Measurements from ENCODE around the gene ENAH. TPM values are rescaled to one million over a fixed set of nuclear protein-coding genes. Genes with fewer than 3 reads are reported as not detected.

Gene ENAH
- total RNA-seq, 1 experiment from 2014 or later = 103 TPM

DNA sequence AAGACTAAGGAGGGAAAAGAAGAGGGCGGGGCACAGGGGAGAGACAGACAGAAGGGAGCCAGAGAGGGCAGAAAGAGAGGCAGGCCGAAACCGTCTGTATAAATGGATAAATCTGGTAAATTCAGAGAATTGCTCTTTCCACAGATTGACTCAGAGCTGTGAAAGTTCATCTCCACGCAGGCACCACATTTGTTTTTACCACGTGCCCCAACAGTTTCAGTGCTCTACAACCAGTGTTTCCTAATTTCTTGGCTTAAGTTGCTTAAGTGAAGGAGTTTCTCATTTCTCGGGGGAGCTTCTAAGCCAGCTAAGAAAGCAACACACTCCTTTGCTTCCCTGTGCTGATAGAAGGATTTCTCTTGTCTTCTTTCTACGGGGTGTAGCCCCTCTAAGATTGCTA, 87.1 kb downstream of the ENAH start:
- TSS peak; percentile 17 for BruUV-seq (replicated peaks)
- intact Hi-C loops (cut with micrococcal nuclease; ENCODE audit: unreplicated experiment) = no loop called here
- TF ChIP-seq CTCF (IDR thresholded peaks at IDR 0.05; ENCODE audit: unreplicated experiment) = no peak
- H3K4me3 Mint-ChIP-seq (ENCODE audit: low read depth, unreplicated experiment) = no peak overlapping the region
- no peak overlapping the region for H3K27ac Mint-ChIP-seq (ENCODE audit: unreplicated experiment)
- no peak for DNase-seq
- no peaks in the 10 kb centered on the region for H3K9me3 Mint-ChIP-seq (ENCODE audit: low read depth, unreplicated experiment)
- no peaks in the 10 kb centered on the region for H3K27me3 Mint-ChIP-seq (ENCODE audit: unreplicated experiment)
- no peaks in the 10 kb centered on the region for H3K4me1 Mint-ChIP-seq (ENCODE audit: low read depth, unreplicated experiment)
- no peaks in the 10 kb centered on the region for H3K36me3 Mint-ChIP-seq (ENCODE audit: insufficient read depth, unreplicated experiment)
- CTCF ChIA-PET = interaction anchor here (1.2 kb wide), 1 partner anchor 212 kb away, joined by 3 read pairs; the partner anchor contains the start of gene SRP9

DNA sequence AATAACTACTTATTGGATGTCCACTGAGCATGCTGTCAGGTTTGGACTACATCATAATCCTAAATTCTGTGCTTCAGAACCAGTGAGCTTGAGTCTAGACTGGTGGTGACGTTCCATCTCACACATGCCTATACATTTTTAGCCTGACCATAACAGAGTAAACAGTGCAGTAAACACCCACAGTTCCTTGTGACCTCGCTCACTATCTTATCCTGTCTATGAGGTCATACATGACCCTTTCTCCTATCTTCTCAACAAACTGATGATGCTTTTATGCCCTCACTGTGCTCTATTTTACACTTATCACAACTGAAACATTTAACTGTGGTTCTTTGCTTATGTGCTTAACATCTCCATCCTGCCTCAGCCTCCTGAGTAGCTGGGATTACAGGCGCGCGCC, 91.2 kb downstream of the ENAH start:
- CTCF ChIA-PET = no interaction called here
- Mint-ChIP-seq H3K36me3 (ENCODE audit: insufficient read depth, unreplicated experiment) (peaks cover 4% of the 10 kb centered on the region), H3K4me1 (ENCODE audit: low read depth, unreplicated experiment) (no peaks in the 10 kb centered on the region), H3K9me3 (ENCODE audit: low read depth, unreplicated experiment) (peaks cover 3% of the 10 kb centered on the region), H3K27me3 (ENCODE audit: unreplicated experiment) (no peaks in the 10 kb centered on the region), H3K4me3 (ENCODE audit: low read depth, unreplicated experiment) (no peak overlapping the region), H3K27ac (ENCODE audit: unreplicated experiment) (no peak overlapping the region)
- BruUV-seq (replicated peaks) = no TSS peak
- no peak for DNase-seq
- no peak for TF ChIP-seq CTCF (IDR thresholded peaks at IDR 0.05; ENCODE audit: unreplicated experiment)
- intact Hi-C loops (cut with micrococcal nuclease; ENCODE audit: unreplicated experiment) = no loop called here

DNA sequence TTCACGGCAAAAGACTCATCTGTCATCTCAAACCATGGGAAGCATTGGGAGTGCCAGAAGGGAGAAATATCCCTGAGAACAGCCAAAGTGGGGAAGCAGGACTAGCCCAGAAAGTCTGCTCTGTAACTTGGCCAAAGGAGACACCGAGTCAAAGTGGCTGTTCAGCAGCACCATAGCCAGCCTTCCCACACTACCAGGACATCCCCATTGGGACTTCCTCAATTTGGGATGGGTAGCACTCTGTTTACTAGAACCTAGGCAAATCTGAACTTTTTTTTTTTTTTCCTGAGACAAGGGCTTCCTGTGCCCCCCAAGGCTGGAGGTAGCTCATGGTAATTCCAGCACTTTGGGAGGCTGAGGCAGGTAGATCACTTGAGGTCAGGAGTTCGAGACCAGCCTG, 93.0 kb downstream of the ENAH start:
- Mint-ChIP-seq H3K4me3 (ENCODE audit: low read depth, unreplicated experiment) (no peak overlapping the region), H3K9me3 (ENCODE audit: low read depth, unreplicated experiment) (peaks cover 3% of the 10 kb centered on the region), H3K36me3 (ENCODE audit: insufficient read depth, unreplicated experiment) (peaks cover 9% of the 10 kb centered on the region), H3K27me3 (ENCODE audit: unreplicated experiment) (no peaks in the 10 kb centered on the region), H3K4me1 (ENCODE audit: low read depth, unreplicated experiment) (no peaks in the 10 kb centered on the region), H3K27ac (ENCODE audit: unreplicated experiment) (no peak overlapping the region)
- CTCF ChIA-PET = no interaction called here
- no TSS peak for BruUV-seq (replicated peaks)
- no peak for TF ChIP-seq CTCF (IDR thresholded peaks at IDR 0.05; ENCODE audit: unreplicated experiment)
- DNase-seq = no peak
- intact Hi-C loops (cut with micrococcal nuclease; ENCODE audit: unreplicated experiment) = no loop called here

DNA sequence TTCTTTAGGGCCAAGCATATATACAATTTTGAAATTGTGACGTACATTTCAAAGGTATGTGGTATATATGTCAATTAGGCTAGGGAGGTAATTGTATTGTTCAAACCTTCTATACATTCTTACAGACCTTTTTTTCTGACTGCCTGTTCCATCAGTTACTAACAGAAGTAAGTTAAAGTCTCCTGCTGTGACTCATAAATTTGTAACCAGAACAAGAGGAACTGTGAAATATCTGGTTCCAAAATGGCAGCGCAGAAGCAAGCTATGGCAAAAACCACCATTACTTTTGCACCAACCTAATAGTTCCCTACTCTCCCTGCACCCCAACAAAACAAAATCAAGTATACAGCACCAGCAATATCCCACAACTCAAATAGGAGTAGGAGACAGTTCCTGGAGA, 93.6 kb downstream of the ENAH start:
- peaks cover 3% of the 10 kb centered on the region for H3K9me3 Mint-ChIP-seq (ENCODE audit: low read depth, unreplicated experiment)
- BruUV-seq (replicated peaks) = no TSS peak
- H3K27me3 Mint-ChIP-seq (ENCODE audit: unreplicated experiment) = no peaks in the 10 kb centered on the region
- intact Hi-C loops (cut with micrococcal nuclease; ENCODE audit: unreplicated experiment) = no loop called here
- CTCF ChIA-PET = no interaction called here
- TF ChIP-seq CTCF (IDR thresholded peaks at IDR 0.05; ENCODE audit: unreplicated experiment) = no peak
- DNase-seq = no peak
- no peak overlapping the region for H3K4me3 Mint-ChIP-seq (ENCODE audit: low read depth, unreplicated experiment)
- H3K4me1 Mint-ChIP-seq (ENCODE audit: low read depth, unreplicated experiment) = no peaks in the 10 kb centered on the region
- peaks cover 9% of the 10 kb centered on the region for H3K36me3 Mint-ChIP-seq (ENCODE audit: insufficient read depth, unreplicated experiment)
- no peak overlapping the region for H3K27ac Mint-ChIP-seq (ENCODE audit: unreplicated experiment)

All from Calu3 (cell line).